A549 treated with ZK216348 at 1 μM for 4 hours (cell line): ENCODE data around the gene ASPDH. TPM values are rescaled to one million over a fixed set of nuclear protein-coding genes. Genes with fewer than 3 reads are reported as not detected.

Experiments
- total RNA-seq: library from RNA; stranded (reverse); fragments of 200-300 nt; extraction: Qiagen RNA extraction; gene quantifications from 5 replicates; pipeline ENCODE4 v1.2.3, GENCODE V29; 2022; ENCODE audit warnings: low read depth

The ASPDH gene
- not detected in 5 replicates for total RNA-seq

DNA sequence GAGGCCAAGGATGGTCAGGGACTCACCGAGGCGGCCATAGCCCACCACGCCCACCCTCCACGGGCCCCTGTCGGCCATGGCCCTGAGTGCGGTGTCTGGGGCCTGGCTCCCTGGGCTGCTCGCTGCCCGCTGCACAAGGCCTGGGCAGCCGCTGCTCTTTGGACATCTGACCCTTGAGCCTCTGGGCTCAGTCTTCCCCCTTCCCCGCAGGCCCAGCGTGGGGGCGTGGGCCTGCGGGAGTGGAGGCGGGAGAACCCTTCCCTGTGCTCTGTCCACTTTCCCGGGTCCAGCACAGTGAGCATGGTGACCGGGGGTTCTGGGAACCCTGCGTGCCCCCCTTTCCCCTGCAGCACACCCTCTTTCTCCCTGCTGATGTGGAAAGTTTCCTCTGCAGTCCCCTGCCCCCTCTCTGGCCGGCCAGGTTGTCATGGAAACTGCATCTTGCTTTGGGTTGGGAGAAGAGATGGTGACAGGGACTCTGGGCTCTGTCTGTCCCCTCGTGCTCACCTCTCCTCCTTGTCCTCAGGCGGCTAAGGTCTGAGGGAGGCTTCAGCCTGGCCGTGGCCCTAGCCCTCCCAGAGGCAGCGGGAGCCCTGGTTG is at the start of gene ASPDH:
Gene ASPDH (minus strand): TSS at position 168 of the 600 bp plus-strand sequence. CDS start 90 bp downstream, at position 78.

DNA sequence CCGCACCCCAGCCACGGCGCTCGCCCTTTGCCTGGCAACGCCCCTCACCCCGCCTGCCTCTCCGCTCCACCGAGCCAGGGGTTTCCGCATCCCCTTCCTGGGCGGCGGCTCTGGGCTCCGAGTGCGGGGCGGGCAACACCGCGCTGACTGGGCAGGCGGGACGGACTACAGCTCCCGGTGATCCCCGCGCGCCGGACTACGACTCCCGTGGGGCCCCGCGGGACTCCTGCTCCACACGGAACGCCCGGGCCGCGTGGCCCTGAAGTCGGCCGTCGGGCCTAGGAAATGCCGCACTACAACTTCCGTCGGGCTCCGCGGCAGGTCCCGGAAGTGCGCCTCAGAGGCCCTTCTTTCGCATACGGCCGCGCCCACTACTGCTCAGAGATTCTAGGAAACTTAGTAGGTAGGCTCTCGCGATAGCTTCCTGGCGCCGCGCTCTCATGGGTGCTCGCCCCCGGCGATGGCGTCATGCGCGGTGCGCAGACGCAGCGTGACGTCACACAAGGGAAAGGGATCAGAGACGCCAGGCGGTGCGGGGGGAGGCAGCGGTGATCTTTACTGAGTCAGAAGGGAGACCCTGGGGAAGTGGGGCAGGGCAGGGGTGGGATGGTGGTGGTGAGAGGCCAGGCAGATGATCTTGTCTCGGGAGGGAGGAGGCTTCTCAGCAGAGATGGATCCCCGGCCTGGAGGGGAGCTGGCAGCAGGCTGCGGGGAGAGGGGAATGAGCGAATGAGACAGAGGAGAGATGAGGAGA is 2.5 kb downstream of the ASPDH start, which contains the start of gene JOSD2:
Gene JOSD2 (minus strand): TSS at position 123 of the 754 bp plus-strand sequence. CDS start 760 bp downstream, outside the sequence.

DNA sequence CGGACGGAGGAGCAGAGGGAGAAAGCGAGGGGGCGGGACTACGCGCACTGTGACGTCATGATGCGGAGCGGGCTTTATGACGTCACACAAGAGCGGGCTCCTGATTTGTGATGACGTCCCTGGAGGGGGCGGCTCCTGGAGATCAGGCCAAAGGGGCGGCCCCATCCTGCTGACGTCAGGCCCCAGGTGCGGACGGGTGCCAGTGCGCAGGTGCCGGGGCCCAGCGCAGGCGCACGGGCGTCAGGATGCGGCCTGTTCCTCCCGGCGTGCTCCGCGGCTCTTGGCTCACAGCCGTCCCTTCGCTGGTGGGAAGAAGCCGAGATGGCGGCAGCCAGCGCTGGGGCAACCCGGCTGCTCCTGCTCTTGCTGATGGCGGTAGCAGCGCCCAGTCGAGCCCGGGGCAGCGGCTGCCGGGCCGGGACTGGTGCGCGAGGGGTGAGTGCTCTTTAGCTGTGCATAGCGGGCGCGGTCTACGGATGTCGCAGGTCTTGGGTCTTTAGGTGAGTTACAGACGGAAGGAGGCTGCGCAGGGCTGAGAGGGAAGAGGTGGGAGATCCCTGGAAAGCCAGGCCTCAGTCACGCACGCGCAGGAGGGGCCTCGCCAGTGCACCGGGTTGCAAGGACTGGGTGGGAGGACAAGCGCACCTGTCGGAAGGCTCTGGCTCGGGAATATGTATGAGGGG is 37.3 kb downstream of the ASPDH start, which contains the start of the genes EMC10 and GARIN5A:
Gene EMC10 (plus strand): TSS at position 284 of the 683 bp plus-strand sequence. CDS start 38 bp downstream, at position 322.
Gene GARIN5A (minus strand): TSS at position 625 of the 683 bp plus-strand sequence. CDS start 460 bp downstream, at position 165.

Other genes with a start within 250 kb of the ASPDH start
- 0.78 to 1.7 TPM (median 1.5 TPM) in 5 replicates for gene KCNC3, start 184.5 kb downstream of the ASPDH start, total RNA-seq
- 0.48 to 1.6 TPM (median 1.2 TPM) in 5 replicates for gene NAPSA, start 148.3 kb downstream of the ASPDH start, total RNA-seq
- gene NR1H2, start 137.5 kb downstream of the ASPDH start, total RNA-seq = 55.3 to 88.6 TPM (median 84.3 TPM) in 5 replicates
- gene POLD1, start 129.6 kb downstream of the ASPDH start, total RNA-seq = 42.6 to 91.4 TPM (median 81.7 TPM) in 5 replicates
- gene SPIB, start 95.0 kb downstream of the ASPDH start, total RNA-seq = 0.16 to 0.80 TPM (median 0.32 TPM) in 4 of 5 replicates, not detected in the other
- gene MYBPC2, start 81.0 kb downstream of the ASPDH start, total RNA-seq = not detected in 5 replicates
- gene EMC10, start 37.4 kb downstream of the ASPDH start, total RNA-seq = 79.6 to 159 TPM (median 151 TPM) in 5 replicates
- 1.7 to 3.0 TPM (median 2.1 TPM) in 5 replicates for gene GARIN5A, start 37.1 kb downstream of the ASPDH start, total RNA-seq
- 43.9 to 92.5 TPM (median 82.2 TPM) in 5 replicates for gene JOSD2, start 2.7 kb downstream of the ASPDH start, total RNA-seq
- 0.38 to 0.68 TPM (median 0.58 TPM) in 5 replicates for gene LRRC4B, start 54.5 kb upstream of the ASPDH start, total RNA-seq
- 0.39 to 0.93 TPM (median 0.66 TPM) in 5 replicates for gene SYT3, start 126.0 kb upstream of the ASPDH start, total RNA-seq
- 3.9 to 12.5 TPM (median 10.5 TPM) in 5 replicates for gene C19orf81, start 135.5 kb upstream of the ASPDH start, total RNA-seq
- gene SHANK1, start 205.9 kb upstream of the ASPDH start, total RNA-seq = 0.06 to 0.95 TPM (median 0.19 TPM) in 5 replicates
- 5.1 to 11.7 TPM (median 9.1 TPM) in 5 replicates for gene CLEC11A, start 209.5 kb upstream of the ASPDH start, total RNA-seq